Measurements from ENCODE around the gene PCDHGB4.
"Not testable (repeated sequence)": the region's sequence is repeated elsewhere in the genome, so short reads cannot be mapped to it uniquely, and the experiment has no call there.

Gene PCDHGB4

GRCh38 chr5:141417494-141418172 lies 30.1 kb downstream of the PCDHGB4 start, which contains the start of gene PCDHGB7:
Gene PCDHGB7 (plus strand): TSS chr5:141417677. CDS start chr5:141417860, 183 bp downstream.
- in situ Hi-C loops (cut with MboI; ENCODE audit: low pct_unique_long_range_greater_than_20kb, low sequenced_read_pairs) = not testable (repeated sequence)
- peak; percentile 13 for DNase-seq

GRCh38 chr5:141419074-141419880 lies 31.8 kb downstream of the PCDHGB4 start:
- no peak for DNase-seq
- in situ Hi-C loops (cut with MboI; ENCODE audit: low pct_unique_long_range_greater_than_20kb, low sequenced_read_pairs) = no loop called here

- in situ Hi-C loops (cut with MboI; ENCODE audit: low pct_unique_long_range_greater_than_20kb, low sequenced_read_pairs) = no loop called here
- DNase-seq = peak; percentile 33
Observed at GRCh38 chr5:141420855-141421488, 33.5 kb downstream of the PCDHGB4 start, which contains the start of gene PCDHGA11. Gene PCDHGA11 (plus strand): TSS chr5:141421051. CDS start chr5:141421228, 177 bp downstream.

- DNase-seq = no peak
- in situ Hi-C loops (cut with MboI; ENCODE audit: low pct_unique_long_range_greater_than_20kb, low sequenced_read_pairs) = no loop called here
Observed at GRCh38 chr5:141421489-141421855, 34.0 kb downstream of the PCDHGB4 start.

GRCh38 chr5:141422742-141423291 lies 35.3 kb downstream of the PCDHGB4 start:
- in situ Hi-C loops (cut with MboI; ENCODE audit: low pct_unique_long_range_greater_than_20kb, low sequenced_read_pairs) = no loop called here

GRCh38 chr5:141427783-141428426 lies 40.4 kb downstream of the PCDHGB4 start:
- DNase-seq = no peak
- in situ Hi-C loops (cut with MboI; ENCODE audit: low pct_unique_long_range_greater_than_20kb, low sequenced_read_pairs) = no loop called here

More at GRCh38 chr5:141422742-141423291, 35.3 kb downstream of the PCDHGB4 start:
- DNase-seq = no peak

GRCh38 chr5:141430332-141431113 lies 43.0 kb downstream of the PCDHGB4 start, which contains the start of gene PCDHGA12:
Gene PCDHGA12 (plus strand): TSS chr5:141430507. CDS start chr5:141430760, 253 bp downstream.
- DNase-seq = no peak
- in situ Hi-C loops (cut with MboI; ENCODE audit: low pct_unique_long_range_greater_than_20kb, low sequenced_read_pairs) = no loop called here

- DNase-seq = no peak
- in situ Hi-C loops (cut with MboI; ENCODE audit: low pct_unique_long_range_greater_than_20kb, low sequenced_read_pairs) = no loop called here
Observed at GRCh38 chr5:141431286-141431685, 43.8 kb downstream of the PCDHGB4 start.

- in situ Hi-C loops (cut with MboI; ENCODE audit: low pct_unique_long_range_greater_than_20kb, low sequenced_read_pairs); DNase-seq: not testable (repeated sequence)
Observed at GRCh38 chr5:141432308-141432707, 44.8 kb downstream of the PCDHGB4 start.

GRCh38 chr5:141432726-141433125 lies 45.2 kb downstream of the PCDHGB4 start:
- in situ Hi-C loops (cut with MboI; ENCODE audit: low pct_unique_long_range_greater_than_20kb, low sequenced_read_pairs); DNase-seq: not testable (repeated sequence)

GRCh38 chr5:141434006-141434405 lies 46.5 kb downstream of the PCDHGB4 start:
- in situ Hi-C loops (cut with MboI; ENCODE audit: low pct_unique_long_range_greater_than_20kb, low sequenced_read_pairs) = no loop called here
- DNase-seq = no peak

GRCh38 chr5:141437221-141437620 lies 49.7 kb downstream of the PCDHGB4 start:
- no peak for DNase-seq
- in situ Hi-C loops (cut with MboI; ENCODE audit: low pct_unique_long_range_greater_than_20kb, low sequenced_read_pairs) = no loop called here

GRCh38 chr5:141439411-141440141 lies 52.1 kb downstream of the PCDHGB4 start:
- DNase-seq = no peak

More at GRCh38 chr5:141439411-141440141, 52.1 kb downstream of the PCDHGB4 start:
- in situ Hi-C loops (cut with MboI; ENCODE audit: low pct_unique_long_range_greater_than_20kb, low sequenced_read_pairs) = no loop called here

Measured in KBM-7 (cell line).